HUES6 (cell line): ENCODE data around the gene COL5A1.

Experiments used
- H3K27ac ChIP-seq: 2 replicates; pipeline ENCODE4 v1.7.0; 2013; ENCODE audit warnings: low read depth, mild to moderate bottlenecking, low read length, inconsistent platforms
- H3K27me3 ChIP-seq: 2 replicates; pipeline ENCODE4 v1.6.1; 2013; ENCODE audit warnings: low read length; ENCODE audit not compliant: control insufficient read depth, insufficient read depth
- H3K36me3 ChIP-seq: 2 replicates; pipeline ENCODE4 v1.6.1; 2013; ENCODE audit warnings: low read length; ENCODE audit not compliant: control insufficient read depth, insufficient read depth
- H3K4me1 ChIP-seq: 2 replicates; pipeline ENCODE4 v1.6.1; 2013; ENCODE audit warnings: low read length; ENCODE audit not compliant: control insufficient read depth, insufficient read depth
- H3K4me3 ChIP-seq: 2 replicates; pipeline ENCODE4 v1.5.1; 2013; ENCODE audit warnings: low read depth, low read length
- H3K9ac ChIP-seq: one replicate; pipeline ENCODE4 v1.6.1; 2013; ENCODE audit warnings: mild to moderate bottlenecking, low read length
- H3K9me3 ChIP-seq: 2 replicates; pipeline ENCODE4 v1.6.1; 2013; ENCODE audit warnings: low read depth, low read length; ENCODE audit not compliant: control insufficient read depth, insufficient read depth

COL5A1 gene

DNA sequence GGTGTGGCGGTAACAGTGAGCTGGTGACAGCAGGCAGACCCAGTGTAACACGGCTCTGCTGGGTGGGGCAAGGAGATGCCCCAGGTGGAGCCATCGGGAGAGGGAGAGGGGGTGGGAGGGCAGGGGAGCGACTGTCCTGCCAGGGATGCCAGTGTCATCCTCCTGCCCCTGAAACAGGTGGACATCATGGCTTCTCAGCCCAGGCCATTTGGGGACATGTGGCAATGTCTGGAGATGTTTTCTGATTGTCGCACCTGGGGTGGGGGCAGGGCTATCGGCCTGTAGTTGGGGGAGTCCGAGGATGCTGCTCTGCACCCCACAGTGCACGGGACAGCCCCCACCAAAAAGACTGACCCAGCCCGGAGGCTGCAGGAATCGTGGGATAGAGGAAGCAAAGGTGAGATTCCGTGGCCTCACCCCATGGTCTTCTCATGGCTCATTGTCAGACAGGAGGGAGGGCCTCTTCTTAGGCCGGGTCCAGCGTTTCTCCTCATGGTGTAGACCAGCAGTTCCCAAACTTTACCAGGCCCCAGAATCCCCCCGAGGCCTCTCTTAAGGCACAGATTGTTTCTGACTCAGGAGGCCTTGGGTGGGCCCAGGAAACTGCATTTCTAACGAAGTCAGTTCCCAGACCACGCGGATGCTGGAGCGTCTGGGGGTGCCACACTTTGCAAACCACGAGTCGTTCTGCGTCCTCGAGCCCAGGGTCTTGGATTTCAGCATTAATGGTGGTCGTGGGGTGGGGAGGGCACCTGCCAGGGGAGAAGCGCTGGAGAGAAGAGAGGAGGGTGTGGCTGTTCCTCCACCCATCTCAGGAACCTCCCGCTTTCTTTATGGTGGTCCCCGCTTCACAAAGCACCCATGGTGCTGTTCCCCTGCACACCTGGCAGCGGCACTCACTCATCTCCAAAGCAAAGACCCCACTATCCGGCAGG lies 11.0 kb downstream of the COL5A1 start:
- Histone ChIP-seq H3K36me3 (peaks cover 14% of the 10 kb centered on the region; the same call in 1 of the 2 replicates), H3K27ac (no peak overlapping the region), H3K9ac (no peak overlapping the region), H3K27me3 (no peaks in the 10 kb centered on the region), H3K4me1 (peaks cover under 1% of the 10 kb centered on the region), H3K9me3 (no peaks in the 10 kb centered on the region), H3K4me3 (no peak overlapping the region)

DNA sequence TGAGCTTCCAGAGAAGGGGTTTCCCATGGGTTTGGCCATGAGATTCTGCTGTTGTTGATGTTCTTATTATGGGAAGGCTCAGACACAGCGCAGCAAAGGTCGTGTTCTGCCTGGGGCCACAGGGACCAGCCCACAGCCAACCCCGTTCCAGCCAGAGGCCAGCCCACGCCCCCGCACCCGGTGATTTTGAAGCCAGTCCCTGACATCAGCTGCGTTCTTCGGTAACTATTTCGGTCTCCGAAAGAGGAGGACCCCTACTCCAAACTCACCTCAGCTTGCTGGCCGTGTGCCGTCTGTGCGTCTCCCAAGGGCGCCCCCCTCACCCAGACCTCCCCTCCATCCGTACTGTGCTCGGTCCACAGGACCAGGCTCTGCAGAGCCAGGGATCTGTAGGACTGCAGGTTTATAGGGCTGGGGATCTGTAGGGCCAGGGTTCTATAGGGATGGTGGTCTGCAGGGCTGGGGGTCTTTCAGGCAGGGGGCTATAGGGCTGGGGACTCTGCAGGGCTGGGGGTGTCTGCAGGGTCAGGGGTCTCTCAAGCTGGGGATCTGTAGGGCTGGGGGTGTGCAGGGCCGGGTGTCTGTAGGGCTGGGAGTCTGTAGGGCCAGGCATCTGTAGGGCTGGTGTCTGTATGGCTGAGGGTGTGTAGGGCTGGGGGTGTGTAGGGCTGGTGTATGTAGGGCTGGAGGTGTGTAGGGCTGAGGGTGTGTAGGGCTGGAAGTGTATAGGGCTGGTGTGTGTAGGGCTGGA lies 11.8 kb downstream of the COL5A1 start:
- peaks cover 11% of the 10 kb centered on the region; the same call in 1 of the 2 replicates for H3K36me3 ChIP-seq
- no peaks in the 10 kb centered on the region for H3K9me3 ChIP-seq
- no peak overlapping the region for H3K9ac ChIP-seq
- peaks cover 8% of the 10 kb centered on the region for H3K4me1 ChIP-seq
- H3K27me3 ChIP-seq, result no peaks in the 10 kb centered on the region
- no peak overlapping the region for H3K4me3 ChIP-seq
- no peak overlapping the region for H3K27ac ChIP-seq

DNA sequence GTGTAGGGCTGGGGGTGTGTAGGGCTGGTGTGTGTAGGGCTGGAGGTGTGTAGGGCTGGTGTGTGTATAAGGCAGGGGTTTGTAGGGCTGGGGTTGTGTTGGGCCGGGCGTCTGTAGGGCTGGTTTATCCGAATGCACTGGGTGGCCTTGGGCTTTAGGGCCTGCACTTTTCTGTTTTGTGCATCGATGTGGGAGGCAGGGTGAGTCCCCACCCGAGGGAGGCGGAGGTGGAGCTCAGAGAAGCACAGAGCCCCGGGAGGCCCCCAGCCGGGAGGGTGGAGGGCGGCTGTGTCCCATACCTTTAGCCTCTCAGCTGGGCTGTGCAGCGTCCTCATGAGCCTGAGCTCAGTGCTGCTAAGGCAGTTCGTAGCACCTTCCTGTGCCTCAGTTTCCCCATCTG lies 13.5 kb downstream of the COL5A1 start:
- H3K36me3 ChIP-seq, result peaks cover 5% of the 10 kb centered on the region; the same call in 1 of the 2 replicates
- H3K27me3 ChIP-seq, result no peaks in the 10 kb centered on the region

DNA sequence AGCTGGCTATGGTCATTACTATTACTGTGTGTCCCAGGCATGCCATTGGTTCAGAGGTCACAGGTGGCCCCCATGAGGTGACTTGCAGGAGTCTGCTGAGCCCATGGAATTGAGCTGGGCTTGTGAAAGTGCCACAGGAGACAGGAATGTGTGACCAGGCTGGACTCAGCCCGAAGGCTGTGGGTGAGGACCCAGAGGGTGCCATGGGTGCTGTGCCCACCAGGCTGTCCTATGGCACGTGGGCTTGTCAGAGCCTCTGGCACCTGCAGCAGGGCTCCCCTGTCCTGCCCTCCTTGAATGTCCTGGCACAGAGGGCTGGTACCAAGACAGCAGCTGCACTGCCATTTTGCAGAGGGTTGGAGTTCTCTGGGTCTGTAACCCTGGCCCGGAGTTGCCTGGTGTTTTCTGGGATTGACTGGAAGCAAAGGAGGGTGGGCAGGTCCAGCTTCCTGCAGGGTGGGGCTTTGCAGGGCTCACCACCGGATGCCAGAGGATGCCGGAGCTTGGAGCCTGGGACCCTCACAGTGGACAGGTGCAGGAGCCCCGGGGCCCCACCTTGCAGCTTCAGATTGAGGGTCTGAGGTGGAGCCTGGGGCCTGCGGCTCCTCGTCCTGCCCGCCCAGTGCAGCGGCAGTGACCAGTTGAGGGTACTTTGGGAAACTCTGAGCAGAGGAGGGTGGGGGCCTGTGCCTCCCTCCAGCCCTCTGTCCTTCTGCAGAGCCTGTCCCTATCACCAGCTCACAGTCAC lies 14.2 kb downstream of the COL5A1 start:
- no peaks in the 10 kb centered on the region for H3K27me3 ChIP-seq
- peaks cover 1% of the 10 kb centered on the region; the same call in 1 of the 2 replicates for H3K36me3 ChIP-seq
- H3K4me1 ChIP-seq, result peaks cover 13% of the 10 kb centered on the region
- no peak overlapping the region for H3K27ac ChIP-seq
- H3K4me3 ChIP-seq, result no peak overlapping the region
- H3K9me3 ChIP-seq, result peaks cover 9% of the 10 kb centered on the region
- H3K9ac ChIP-seq, result no peak overlapping the region

More for the DNA sequence above, 13.5 kb downstream of the COL5A1 start:
- peaks cover 13% of the 10 kb centered on the region for H3K4me1 ChIP-seq
- no peak overlapping the region for H3K27ac ChIP-seq
- H3K9me3 ChIP-seq, result peaks cover 3% of the 10 kb centered on the region; the same call in 1 of the 2 replicates
- no peak overlapping the region for H3K4me3 ChIP-seq
- H3K9ac ChIP-seq, result no peak overlapping the region

DNA sequence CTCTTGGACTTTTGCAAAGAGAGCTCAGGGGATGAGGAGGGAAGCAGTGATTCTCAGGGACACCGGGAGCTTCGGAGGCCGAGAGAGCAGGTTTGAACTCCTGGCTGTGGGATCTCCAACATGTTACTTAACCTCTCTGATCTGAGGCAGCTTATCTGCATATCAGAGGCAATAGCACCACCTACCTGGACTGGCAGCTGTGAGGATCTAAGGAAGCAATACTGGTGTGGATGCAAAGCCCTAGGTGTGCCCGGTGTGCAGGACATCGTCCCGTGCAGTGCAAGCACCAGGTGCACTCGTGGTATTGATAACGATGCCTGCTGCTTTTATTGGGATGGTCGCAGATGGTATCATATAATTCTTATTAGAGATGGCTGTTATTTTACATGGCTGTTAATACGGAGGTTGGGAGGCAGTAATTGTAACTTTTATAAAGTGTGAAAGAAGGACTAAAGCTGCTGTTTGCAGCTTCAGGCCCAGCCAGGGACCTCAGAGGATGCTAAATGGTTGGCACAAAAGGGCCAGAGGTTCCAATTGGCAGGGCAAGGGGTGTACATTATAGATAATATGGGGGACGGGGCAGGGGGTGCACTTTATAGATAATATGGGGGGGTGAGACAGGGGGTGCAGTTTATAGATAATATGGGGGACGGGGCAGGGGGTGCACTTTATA lies 14.9 kb downstream of the COL5A1 start:
- H3K9ac ChIP-seq, result no peak overlapping the region
- no peaks in the 10 kb centered on the region for H3K27me3 ChIP-seq
- peaks cover 13% of the 10 kb centered on the region for H3K4me1 ChIP-seq
- H3K9me3 ChIP-seq, result peaks cover 11% of the 10 kb centered on the region
- no peak overlapping the region for H3K4me3 ChIP-seq
- no peaks in the 10 kb centered on the region for H3K36me3 ChIP-seq
- H3K27ac ChIP-seq, result no peak overlapping the region

DNA sequence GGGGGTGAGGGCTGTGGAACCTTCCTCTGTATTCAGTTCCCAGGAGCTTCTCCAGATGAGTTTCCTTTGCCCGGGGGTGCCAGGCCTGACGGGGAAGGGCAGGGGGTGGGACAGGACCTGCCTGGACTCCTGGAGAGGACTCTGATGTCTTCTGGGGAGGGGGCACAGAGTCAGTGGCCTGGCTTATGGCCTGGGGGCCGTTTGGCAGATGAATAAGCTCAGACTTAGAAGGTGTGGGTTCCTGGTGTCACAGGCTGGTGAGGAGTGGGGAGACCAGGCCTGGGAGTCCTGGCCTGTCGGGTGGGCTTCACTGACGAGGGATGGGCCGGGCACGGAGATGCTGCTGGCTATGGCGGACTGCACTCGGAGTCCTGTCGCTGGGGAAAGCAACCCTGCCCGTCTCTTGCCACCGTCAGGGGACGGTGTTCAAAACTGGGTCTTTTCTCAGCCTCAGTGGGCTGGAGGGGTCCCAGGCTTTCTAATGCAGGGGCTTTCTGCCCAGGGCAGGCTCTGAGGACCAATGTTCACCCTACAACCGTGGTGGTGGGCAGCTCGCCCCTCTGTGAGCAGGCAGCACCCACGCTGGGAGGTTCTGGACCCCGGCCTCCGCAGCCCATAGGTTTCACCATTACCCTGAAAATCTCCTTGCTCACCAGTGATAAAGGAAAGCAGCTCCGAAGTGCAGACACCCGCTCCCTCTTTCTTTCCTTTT lies 16.2 kb downstream of the COL5A1 start:
- H3K4me3 ChIP-seq, result no peak overlapping the region
- H3K36me3 ChIP-seq, result no peaks in the 10 kb centered on the region
- 0 out of 2 replicates have a peak overlapping the region, but pooled peaks have one; percentile 38 for H3K27ac ChIP-seq
- no peaks in the 10 kb centered on the region for H3K27me3 ChIP-seq
- peaks cover 11% of the 10 kb centered on the region for H3K9me3 ChIP-seq
- H3K9ac ChIP-seq, result peak overlapping the region; percentile 42
- H3K4me1 ChIP-seq, result peaks cover 13% of the 10 kb centered on the region

DNA sequence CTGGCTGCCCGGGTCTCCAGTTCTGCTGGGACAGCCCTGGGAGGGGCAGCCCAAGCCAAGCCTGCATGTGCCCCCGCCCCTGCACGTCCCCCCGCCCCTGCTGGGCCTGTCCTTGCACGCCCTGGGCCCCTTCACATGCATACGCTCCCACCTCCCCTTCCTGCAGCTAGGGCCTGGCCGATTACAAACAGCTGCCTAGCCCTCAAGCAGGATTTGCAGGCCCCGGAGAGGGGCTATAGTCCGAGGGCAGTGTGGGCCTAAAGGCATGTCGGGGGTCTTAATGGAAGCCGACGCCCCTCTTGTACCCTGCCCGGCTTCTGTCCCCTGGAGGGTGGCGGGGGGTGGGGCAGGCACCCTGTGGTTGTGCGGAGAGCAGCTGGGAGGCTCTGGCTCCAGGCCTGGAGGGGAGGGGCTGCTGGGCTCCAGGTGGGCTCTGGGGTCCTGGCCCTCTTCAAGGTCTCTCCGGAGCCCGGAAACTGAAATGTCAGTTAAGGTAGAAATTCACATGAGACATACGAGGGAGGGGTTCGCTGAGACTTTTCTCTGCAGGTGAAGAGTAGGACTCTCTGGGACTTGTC lies 16.9 kb downstream of the COL5A1 start:
- no peak overlapping the region for H3K4me3 ChIP-seq
- peaks cover 13% of the 10 kb centered on the region for H3K4me1 ChIP-seq
- H3K36me3 ChIP-seq, result no peaks in the 10 kb centered on the region
- H3K27me3 ChIP-seq, result no peaks in the 10 kb centered on the region
- H3K27ac ChIP-seq, result 0 out of 2 replicates have a peak overlapping the region, but pooled peaks have one; percentile 10
- peaks cover 11% of the 10 kb centered on the region for H3K9me3 ChIP-seq
- H3K9ac ChIP-seq, result no peak overlapping the region

DNA sequence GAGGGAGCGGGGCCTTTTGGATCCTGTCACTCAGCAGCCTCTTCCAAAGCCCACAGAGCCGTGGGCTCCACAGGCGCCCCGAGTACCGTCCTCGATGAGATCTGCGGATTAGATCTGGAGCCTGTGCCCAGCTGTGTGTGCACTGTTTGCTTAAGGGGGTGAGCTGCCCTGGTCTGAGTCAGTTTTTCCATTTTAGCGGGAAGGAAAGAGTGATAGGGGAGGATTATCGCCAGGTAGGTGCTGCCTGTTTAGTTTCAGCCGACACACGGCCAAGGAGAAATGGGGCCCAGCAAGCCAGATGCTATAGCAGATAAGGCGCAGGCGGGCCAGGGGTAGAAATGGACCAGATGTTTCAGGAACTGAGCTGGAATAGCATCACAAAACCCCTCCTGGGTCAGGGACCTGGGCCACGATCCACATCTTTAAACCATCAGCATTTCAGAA lies 18.1 kb downstream of the COL5A1 start:
- peaks cover 13% of the 10 kb centered on the region for H3K4me1 ChIP-seq
- H3K9ac ChIP-seq, result no peak overlapping the region
- no peak overlapping the region for H3K4me3 ChIP-seq
- peaks cover 11% of the 10 kb centered on the region for H3K9me3 ChIP-seq
- H3K27ac ChIP-seq, result no peak overlapping the region
- H3K27me3 ChIP-seq, result no peaks in the 10 kb centered on the region
- no peaks in the 10 kb centered on the region for H3K36me3 ChIP-seq

DNA sequence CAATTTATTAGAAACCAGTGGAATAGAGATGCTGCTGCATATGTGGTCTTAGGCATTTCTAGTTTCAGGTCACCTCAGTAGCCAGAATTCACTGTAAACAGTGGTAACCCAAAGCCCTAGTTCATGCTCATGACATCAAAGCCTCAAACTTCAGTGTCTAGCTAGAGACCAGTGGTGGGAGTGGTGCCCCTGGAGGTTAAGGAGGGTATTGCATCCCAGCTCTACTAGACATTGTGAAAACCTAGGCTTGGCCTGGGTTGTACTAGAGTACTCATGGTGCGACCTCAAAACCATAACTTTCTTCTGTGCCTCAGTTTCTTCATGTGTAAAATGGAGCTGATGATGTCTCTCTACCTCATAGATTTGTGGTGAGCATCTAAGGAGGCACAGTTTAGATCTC lies 18.8 kb downstream of the COL5A1 start:
- H3K27ac ChIP-seq, result no peak overlapping the region
- H3K27me3 ChIP-seq, result no peaks in the 10 kb centered on the region
- H3K9ac ChIP-seq, result no peak overlapping the region
- H3K4me3 ChIP-seq, result no peak overlapping the region
- H3K9me3 ChIP-seq, result peaks cover 11% of the 10 kb centered on the region
- H3K36me3 ChIP-seq, result no peaks in the 10 kb centered on the region; the same call in 1 of the 2 replicates
- peaks cover 13% of the 10 kb centered on the region for H3K4me1 ChIP-seq
